Keratinocyte (primary cell): Measurements from ENCODE around the gene FIGN. TPM values are rescaled to one million over a fixed set of nuclear protein-coding genes. Genes with fewer than 3 reads are reported as not detected.

Source experiments
- DNase-seq: peaks from one replicate; pipeline ENCODE4 v3.0.0-alpha.2; 2011; ENCODE audit warnings: low read depth, missing footprints, low spot score
- FAIRE-seq: peaks from 2 replicates; lab custom pipeline; 2011; peaks lifted over from hg19 to GRCh38; lab: Jason Lieb, UNC
- H2AFZ ChIP-seq: 2 replicates; pipeline ENCODE4 v1.6.0; 2012; ENCODE audit warnings: low read length, control low read depth, inconsistent platforms; ENCODE audit not compliant: control insufficient read depth
- H3K27ac ChIP-seq: 2 replicates; pipeline ENCODE4 v1.5.1; 2011; ENCODE audit warnings: low read length; ENCODE audit not compliant: control insufficient read depth, insufficient read depth
- H3K27me3 ChIP-seq: 3 replicates; pipeline ENCODE4 v1.6.0; 2011; ENCODE audit warnings: low read length; ENCODE audit not compliant: control insufficient read depth, insufficient read depth; ENCODE audit errors: extremely low read depth
- H3K36me3 ChIP-seq, 2 experiments: 2 replicates in 1 of 2; 3 replicates in 1 of 2; pipeline ENCODE4 v1.5.1; 2011; ENCODE audit warnings: low read length in 2 of 2, mild to moderate bottlenecking in 1 of 2; ENCODE audit not compliant: control insufficient read depth in 2 of 2, insufficient read depth in 2 of 2; ENCODE audit errors: extremely low read depth in 1 of 2
- H3K4me1 ChIP-seq: 3 replicates; pipeline ENCODE4 v1.5.1; 2011; ENCODE audit warnings: low read length; ENCODE audit not compliant: control insufficient read depth, insufficient read depth; ENCODE audit errors: extremely low read depth
- H3K4me2 ChIP-seq: 3 replicates; pipeline ENCODE4 v1.6.0; 2011; ENCODE audit warnings: low read depth, low read length; ENCODE audit not compliant: control insufficient read depth, insufficient read depth; ENCODE audit errors: extremely low read depth
- H3K4me3 ChIP-seq, 3 experiments: fragments of 200-600 bp in 1 of 3; sonication (generic) in 1 of 3; 2 replicates in 2 of 3; 3 replicates in 1 of 3; pipeline ENCODE4 v1.5.1; 2011 to 2016; ENCODE audit warnings: low read length in 3 of 3, mild to moderate bottlenecking in 3 of 3, control low read depth in 2 of 3, inconsistent platforms in 1 of 3, low read depth in 1 of 3, mixed read lengths in 1 of 3, mixed run types in 1 of 3, moderate library complexity in 1 of 3; ENCODE audit not compliant: control insufficient read depth in 2 of 3, insufficient read depth in 2 of 3; ENCODE audit errors: extremely low read depth in 1 of 3
- H3K79me2 ChIP-seq: 2 replicates; pipeline ENCODE4 v1.6.0; 2012; ENCODE audit warnings: low read length; ENCODE audit not compliant: control insufficient read depth, insufficient read depth
- H3K9ac ChIP-seq: 3 replicates; pipeline ENCODE4 v1.6.0; 2011; ENCODE audit warnings: low read length; ENCODE audit not compliant: control insufficient read depth, insufficient read depth; ENCODE audit errors: extremely low read depth
- H3K9me1 ChIP-seq: 3 replicates; pipeline ENCODE4 v1.6.0; 2011; ENCODE audit warnings: low read length; ENCODE audit not compliant: control insufficient read depth, insufficient read depth; ENCODE audit errors: extremely low read depth
- H3K9me3 ChIP-seq: 2 replicates; pipeline ENCODE4 v1.5.1; 2012; ENCODE audit warnings: low read depth, low read length; ENCODE audit not compliant: control insufficient read depth
- H4K20me1 ChIP-seq: 3 replicates; pipeline ENCODE4 v1.6.0; 2011; ENCODE audit warnings: low read length; ENCODE audit not compliant: control insufficient read depth, insufficient read depth; ENCODE audit errors: extremely low read depth
- EZH2 ChIP-seq: IDR thresholded peaks from one replicate; pipeline ENCODE4 v1.6.1; 2012; ENCODE audit warnings: inconsistent platforms, mild to moderate bottlenecking, low read length, moderate library complexity
- dilution Hi-C: fragments of 300-500 bp; cut with MboI; formaldehyde crosslinking; loops from one replicate; pipeline ENCODE4 v1.7.0; 2020; ENCODE audit warnings: low sequenced_read_pairs; ENCODE audit not compliant: extremely low pct_ligation_motif_present
- polyA plus RNA-seq, 5 experiments: library from polyadenylated mRNA; depleted of rRNA in 3 of 5; stranded (reverse) in 3 of 5; stranded (forward) in 1 of 5; unstranded in 1 of 5; fragments of >200 nt; gene quantifications; 1 replicate in 1 of 5; 2 replicates in 3 of 5; 3 replicates in 1 of 5; pipeline versions ENCODE4 v1.2.1 to v1.2.3, GENCODE V29; 2011 to 2012; ENCODE audit warnings: missing spikeins in 2 of 5, low read depth in 1 of 5, low replicate concordance in 1 of 5
- TF ChIP-seq, protein P1 (sequence below), 3 experiments: IDR thresholded peaks in 1 of 3; conservative IDR thresholded peaks in 1 of 3; optimal IDR thresholded peaks in 1 of 3; 2 replicates in 2 of 3; 3 replicates in 1 of 3; pipeline versions ENCODE3 to v1.5.1; 2011; ENCODE audit warnings: low read length in 3 of 3, mild to moderate bottlenecking in 3 of 3, moderate library complexity in 2 of 3, control low read depth in 1 of 3, inconsistent platforms in 1 of 3; ENCODE audit not compliant: insufficient read depth in 2 of 3; ENCODE audit errors: extremely low read depth in 1 of 3

The FIGN gene
- polyA plus RNA-seq, 1 donor (not counting 4 experiments of a cell fraction or from before 2014, with no cell fraction given): 2.9 TPM

DNA sequence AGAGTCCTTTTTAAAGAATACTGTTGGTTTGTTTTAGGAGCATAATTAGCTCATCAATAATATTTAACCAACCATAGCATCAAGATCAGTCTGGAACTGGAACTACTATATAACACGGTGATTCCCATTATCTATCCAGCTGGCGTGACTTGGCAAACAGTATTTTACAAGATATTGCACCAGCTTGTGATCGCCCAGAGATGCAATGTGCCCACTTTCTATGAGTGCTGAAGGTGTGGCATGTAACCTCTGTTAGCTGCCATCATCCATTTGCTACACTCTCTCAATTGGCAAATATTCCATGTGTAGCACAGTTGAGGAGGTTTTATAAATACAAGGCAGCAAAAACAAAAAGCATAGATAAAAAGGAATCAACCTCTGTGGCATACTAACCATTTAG, 64.9 kb downstream of the FIGN start:
- H3K9me3 ChIP-seq: no peaks in the 10 kb centered on the region
- no peak overlapping the region for H3K27ac ChIP-seq
- H3K9me1 ChIP-seq: no peaks in the 10 kb centered on the region
- no peaks in the 10 kb centered on the region for H4K20me1 ChIP-seq
- no peak overlapping the region for H3K4me3 ChIP-seq
- H3K79me2 ChIP-seq: no peaks in the 10 kb centered on the region
- H2AFZ ChIP-seq: no peak overlapping the region
- dilution Hi-C loops: no loop called here
- TF ChIP-seq EZH2: no peak
- TF ChIP-seq, protein P1, sequence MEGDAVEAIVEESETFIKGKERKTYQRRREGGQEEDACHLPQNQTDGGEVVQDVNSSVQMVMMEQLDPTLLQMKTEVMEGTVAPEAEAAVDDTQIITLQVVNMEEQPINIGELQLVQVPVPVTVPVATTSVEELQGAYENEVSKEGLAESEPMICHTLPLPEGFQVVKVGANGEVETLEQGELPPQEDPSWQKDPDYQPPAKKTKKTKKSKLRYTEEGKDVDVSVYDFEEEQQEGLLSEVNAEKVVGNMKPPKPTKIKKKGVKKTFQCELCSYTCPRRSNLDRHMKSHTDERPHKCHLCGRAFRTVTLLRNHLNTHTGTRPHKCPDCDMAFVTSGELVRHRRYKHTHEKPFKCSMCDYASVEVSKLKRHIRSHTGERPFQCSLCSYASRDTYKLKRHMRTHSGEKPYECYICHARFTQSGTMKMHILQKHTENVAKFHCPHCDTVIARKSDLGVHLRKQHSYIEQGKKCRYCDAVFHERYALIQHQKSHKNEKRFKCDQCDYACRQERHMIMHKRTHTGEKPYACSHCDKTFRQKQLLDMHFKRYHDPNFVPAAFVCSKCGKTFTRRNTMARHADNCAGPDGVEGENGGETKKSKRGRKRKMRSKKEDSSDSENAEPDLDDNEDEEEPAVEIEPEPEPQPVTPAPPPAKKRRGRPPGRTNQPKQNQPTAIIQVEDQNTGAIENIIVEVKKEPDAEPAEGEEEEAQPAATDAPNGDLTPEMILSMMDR (optimal IDR thresholded peaks at IDR 0.05 in 1 of 3, IDR thresholded peaks at IDR 0.05 in 1 of 3, conservative IDR thresholded peaks at IDR 0.05 in 1 of 3; ENCODE audit: extremely low read depth in 1 of 3, insufficient read depth in 2 of 3, low read length in 3 of 3): no peak
- no peaks in the 10 kb centered on the region for H3K27me3 ChIP-seq
- FAIRE-seq: no peak
- no peaks in the 10 kb centered on the region for H3K36me3 ChIP-seq
- no peak overlapping the region for H3K4me2 ChIP-seq
- H3K9ac ChIP-seq: no peak overlapping the region
- H3K4me1 ChIP-seq: peaks cover 19% of the 10 kb centered on the region
- no peak for DNase-seq

DNA sequence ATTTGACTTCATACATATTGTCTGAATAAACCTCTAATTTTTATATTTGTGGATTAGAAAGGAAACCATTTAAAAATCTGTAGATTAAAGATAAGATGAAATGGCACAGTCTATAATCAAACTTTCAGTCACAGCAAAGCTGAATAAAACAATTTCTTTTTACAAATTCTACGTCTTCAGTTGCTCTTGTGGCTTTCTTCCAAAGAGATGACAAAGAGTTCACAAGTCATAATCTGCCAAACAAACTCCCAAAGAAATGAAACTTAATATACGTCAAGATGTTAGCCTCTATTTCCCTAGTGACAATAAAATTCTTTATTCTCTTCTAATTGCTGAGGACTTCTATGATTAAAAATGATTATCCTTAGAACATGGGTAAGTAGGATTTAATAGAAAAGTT, 66.3 kb downstream of the FIGN start:
- H3K4me2 ChIP-seq: no peak overlapping the region
- H3K79me2 ChIP-seq: no peaks in the 10 kb centered on the region
- H3K4me3 ChIP-seq: no peak overlapping the region
- no peak overlapping the region for H3K27ac ChIP-seq
- DNase-seq (no peak), FAIRE-seq (no peak)
- H3K9me1 ChIP-seq: no peaks in the 10 kb centered on the region
- no peak overlapping the region for H3K9ac ChIP-seq
- H3K4me1 ChIP-seq: peaks cover 27% of the 10 kb centered on the region
- dilution Hi-C loops: no loop called here
- no peaks in the 10 kb centered on the region for H4K20me1 ChIP-seq
- no peaks in the 10 kb centered on the region for H3K27me3 ChIP-seq
- no peaks in the 10 kb centered on the region for H3K36me3 ChIP-seq
- TF ChIP-seq, protein P1 (optimal IDR thresholded peaks at IDR 0.05 in 1 of 3, IDR thresholded peaks at IDR 0.05 in 1 of 3, conservative IDR thresholded peaks at IDR 0.05 in 1 of 3; ENCODE audit: extremely low read depth in 1 of 3, insufficient read depth in 2 of 3, low read length in 3 of 3): no peak
- TF ChIP-seq EZH2: no peak
- no peaks in the 10 kb centered on the region for H3K9me3 ChIP-seq
- H2AFZ ChIP-seq: no peak overlapping the region
